Mesendoderm (in vitro differentiated cells): ENCODE results near the gene TMOD1.
A peak's percentile ranks its signal among the peaks of the same experiment; 100 is the strongest.

Experiments used
- DNase-seq: peaks from one replicate; pipeline ENCODE4 v3.0.0; 2013
- H2AK5ac ChIP-seq: 2 replicates; pipeline ENCODE4 v1.6.1; 2013; ENCODE audit warnings: low read length, inconsistent platforms
- H2BK120ac ChIP-seq: 2 replicates; pipeline ENCODE4 v1.6.1; 2013; ENCODE audit warnings: low read depth, mild to moderate bottlenecking, low read length, moderate library complexity, mixed read lengths
- H2BK15ac ChIP-seq: replicated peaks from 2 replicates; pipeline ENCODE4 v1.6.1; 2013; ENCODE audit warnings: low read depth, mild to moderate bottlenecking, moderate library complexity
- H2BK5ac ChIP-seq: 2 replicates; pipeline ENCODE4 v1.6.1; 2013; ENCODE audit warnings: low read length, inconsistent platforms
- H3K18ac ChIP-seq: 2 replicates; pipeline ENCODE4 v1.6.1; 2013; ENCODE audit warnings: mild to moderate bottlenecking, low read length, mixed read lengths
- H3K23ac ChIP-seq: one replicate; pipeline ENCODE4 v1.6.1; 2013; ENCODE audit warnings: low read length
- H3K27ac ChIP-seq: 2 replicates; pipeline ENCODE4 v1.5.1; 2013; ENCODE audit warnings: low read depth, mild to moderate bottlenecking, inconsistent platforms, low read length, moderate library complexity
- H3K27me3 ChIP-seq: 2 replicates; pipeline ENCODE4 v1.6.1; 2013; ENCODE audit warnings: low read length, control low read depth, mild to moderate bottlenecking, inconsistent platforms; ENCODE audit not compliant: insufficient read depth, poor library complexity
- H3K36me3 ChIP-seq: 2 replicates; pipeline ENCODE4 v1.6.1; 2013; ENCODE audit warnings: low read length, inconsistent platforms; ENCODE audit not compliant: control insufficient read depth, insufficient read depth
- H3K4ac ChIP-seq: one replicate; pipeline ENCODE4 v1.6.1; 2013; ENCODE audit warnings: low read depth, mild to moderate bottlenecking, low read length, moderate library complexity
- H3K4me1 ChIP-seq: 2 replicates; pipeline ENCODE4 v1.6.1; 2013; ENCODE audit warnings: low read depth, low read length, inconsistent platforms; ENCODE audit not compliant: control insufficient read depth
- H3K4me2 ChIP-seq: 2 replicates; pipeline ENCODE4 v1.6.1; 2013; ENCODE audit warnings: low read length
- H3K4me3 ChIP-seq: 2 replicates; pipeline ENCODE4 v1.5.1; 2013; ENCODE audit warnings: mild to moderate bottlenecking, low read length
- H3K56ac ChIP-seq: one replicate; pipeline ENCODE4 v1.6.1; 2013; ENCODE audit warnings: low read length
- H3K79me1 ChIP-seq: 2 replicates; pipeline ENCODE4 v1.6.1; 2013; ENCODE audit warnings: low read length, inconsistent platforms
- H3K79me2 ChIP-seq: 2 replicates; pipeline ENCODE4 v1.6.1; 2013; ENCODE audit warnings: mild to moderate bottlenecking, low read length; ENCODE audit not compliant: control insufficient read depth, insufficient read depth
- H3K9ac ChIP-seq: 2 replicates; pipeline ENCODE4 v1.6.1; 2013; ENCODE audit warnings: low read length, inconsistent platforms
- H4K5ac ChIP-seq: one replicate; pipeline ENCODE4 v1.6.1; 2013; ENCODE audit warnings: low read length
- H4K8ac ChIP-seq: one replicate; pipeline ENCODE4 v1.6.1; 2013; ENCODE audit warnings: low read depth, mild to moderate bottlenecking, control low read depth, low read length, moderate library complexity
- WGBS: extraction: QIAGEN DNeasy Blood & Tissue Kit; methylation state at CpG from one replicate; pipeline ENCODE4 v1.1.7; 2013; ENCODE audit warnings: low lambda C conversion rate, missing lambda C conversion rate; ENCODE audit not compliant: insufficient coverage; ENCODE audit errors: extremely low coverage; 5-methylcytosine and 5-hydroxymethylcytosine counted together

TMOD1 gene

GRCh38 chr9:97638666-97639065 lies 137.2 kb downstream of the TMOD1 start:
- peak; percentile 36 for DNase-seq

GRCh38 chr9:97640325-97640724 lies 138.9 kb downstream of the TMOD1 start:
- Histone ChIP-seq H4K8ac (no peak overlapping the region), H3K27ac (no peak overlapping the region), H3K27me3 (no peaks in the 10 kb centered on the region), H3K4me2 (no peak overlapping the region), H2BK120ac (no peak overlapping the region), H3K4ac (no peak overlapping the region), H3K56ac (no peak overlapping the region), H2BK15ac (no peak overlapping the region), H3K36me3 (no peaks in the 10 kb centered on the region), H2BK5ac (no peak overlapping the region), H4K5ac (no peak overlapping the region), H3K4me1 (no peaks in the 10 kb centered on the region), H3K23ac (no peak overlapping the region), H3K4me3 (no peak overlapping the region), H3K9ac (no peak overlapping the region), H3K18ac (no peak overlapping the region), H2AK5ac (no peak overlapping the region), H3K79me1 (peaks cover 6% of the 10 kb centered on the region), H3K79me2 (peaks cover 38% of the 10 kb centered on the region)
- no peak for DNase-seq
- no CpG with 5 or more reads among the region's 2 CpGs for WGBS

More at GRCh38 chr9:97638666-97639065, 137.2 kb downstream of the TMOD1 start:
- no peak overlapping the region for H3K56ac ChIP-seq
- H4K8ac ChIP-seq, result no peak overlapping the region
- no peak overlapping the region for H2BK15ac ChIP-seq
- H3K4me2 ChIP-seq, result no peak overlapping the region
- H3K79me2 ChIP-seq, result peaks cover 52% of the 10 kb centered on the region
- peaks cover 6% of the 10 kb centered on the region for H3K79me1 ChIP-seq
- no peak overlapping the region for H3K9ac ChIP-seq
- H3K27ac ChIP-seq, result no peak overlapping the region
- no peak overlapping the region for H3K18ac ChIP-seq
- no CpG with 5 or more reads among the region's 3 CpGs for WGBS
- no peaks in the 10 kb centered on the region for H3K27me3 ChIP-seq
- no peaks in the 10 kb centered on the region for H3K4me1 ChIP-seq
- H3K4me3 ChIP-seq, result no peak overlapping the region
- no peaks in the 10 kb centered on the region for H3K36me3 ChIP-seq
- no peak overlapping the region for H2BK120ac ChIP-seq
- no peak overlapping the region for H3K4ac ChIP-seq
- H4K5ac ChIP-seq, result no peak overlapping the region
- no peak overlapping the region for H2BK5ac ChIP-seq
- H3K23ac ChIP-seq, result no peak overlapping the region
- no peak overlapping the region for H2AK5ac ChIP-seq

- Histone ChIP-seq H3K27me3 (no peaks in the 10 kb centered on the region), H2BK15ac (no peak overlapping the region), H3K79me2 (no peaks in the 10 kb centered on the region), H3K4me2 (no peak overlapping the region), H3K79me1 (no peaks in the 10 kb centered on the region), H3K27ac (no peak overlapping the region), H3K56ac (no peak overlapping the region), H3K4ac (no peak overlapping the region), H3K36me3 (peaks cover 2% of the 10 kb centered on the region), H4K8ac (no peak overlapping the region), H2AK5ac (no peak overlapping the region), H3K9ac (no peak overlapping the region), H3K23ac (no peak overlapping the region), H2BK5ac (no peak overlapping the region), H2BK120ac (no peak overlapping the region), H3K4me3 (no peak overlapping the region), H4K5ac (no peak overlapping the region), H3K18ac (no peak overlapping the region), H3K4me1 (no peaks in the 10 kb centered on the region)
- DNase-seq, result no peak
Measured at GRCh38 chr9:97645720-97646119, 144.3 kb downstream of the TMOD1 start.

- no peak overlapping the region for H3K56ac ChIP-seq
- no peak overlapping the region for H4K5ac ChIP-seq
- DNase-seq, result no peak
- H3K4me1 ChIP-seq, result no peaks in the 10 kb centered on the region
- H3K4ac ChIP-seq, result no peak overlapping the region
- H3K27ac ChIP-seq, result no peak overlapping the region
- H3K79me1 ChIP-seq, result no peaks in the 10 kb centered on the region
- no peak overlapping the region for H4K8ac ChIP-seq
- no peak overlapping the region for H2BK5ac ChIP-seq
- peaks cover 2% of the 10 kb centered on the region for H3K36me3 ChIP-seq
- H2BK120ac ChIP-seq, result no peak overlapping the region
- H3K18ac ChIP-seq, result no peak overlapping the region
- no peak overlapping the region for H3K4me3 ChIP-seq
- WGBS, result no CpG with 5 or more reads among the region's 5 CpGs
- H3K79me2 ChIP-seq, result no peaks in the 10 kb centered on the region
- no peak overlapping the region for H3K4me2 ChIP-seq
- no peak overlapping the region for H3K9ac ChIP-seq
- no peak overlapping the region for H2BK15ac ChIP-seq
- no peaks in the 10 kb centered on the region for H3K27me3 ChIP-seq
- H3K23ac ChIP-seq, result no peak overlapping the region
- no peak overlapping the region for H2AK5ac ChIP-seq
Measured at GRCh38 chr9:97647996-97648395, 146.5 kb downstream of the TMOD1 start.
